GM12872 (cell line): Measurements from ENCODE around the gene DEFB132.

Source experiments
- CTCF ChIP-seq: IDR thresholded peaks from 3 replicates; pipeline ENCODE4 v1.5.1; 2011; ENCODE audit warnings: low read depth, mild to moderate bottlenecking, low read length, moderate library complexity; ENCODE audit not compliant: insufficient read depth

Gene DEFB132

GRCh38 chr20:221258-221830 is 36.2 kb upstream of the DEFB132 start:
- no peak for TF ChIP-seq CTCF

- no peak for TF ChIP-seq CTCF
These were observed 30.6 kb upstream of the DEFB132 start, which contains the start of gene DEFB129 for GRCh38 chr20:226958-227357. TSS of gene DEFB129 (plus strand) at chr20:227258. CDS start at chr20:227289, 31 bp downstream.

GRCh38 chr20:227439-228105 is 30.0 kb upstream of the DEFB132 start:
- no peak for TF ChIP-seq CTCF

- TF ChIP-seq CTCF = no peak
These were observed 21.6 kb upstream of the DEFB132 start for GRCh38 chr20:235891-236290.

GRCh38 chr20:237489-237888 is 20.0 kb upstream of the DEFB132 start:
- TF ChIP-seq CTCF = no peak

- no peak for TF ChIP-seq CTCF
These were observed 19.6 kb upstream of the DEFB132 start for GRCh38 chr20:237929-238328.

GRCh38 chr20:242905-243304 is 14.6 kb upstream of the DEFB132 start:
- no peak for TF ChIP-seq CTCF

GRCh38 chr20:251354-251753 is 6.2 kb upstream of the DEFB132 start:
- TF ChIP-seq CTCF = no peak
